ENCODE measurements around the gene CFAP43.
A peak's percentile ranks its signal among the peaks of the same experiment; 100 is the strongest.

The CFAP43 gene

GRCh38 chr10:104130041-104130440 is 102.1 kb downstream of the CFAP43 start:
- DNase-seq, result no peak

- no peak for DNase-seq
Observed at GRCh38 chr10:104128214-104128613, 104.0 kb downstream of the CFAP43 start.

GRCh38 chr10:104127411-104127810 is 104.8 kb downstream of the CFAP43 start:
- DNase-seq, result peak; percentile 16

- DNase-seq, result peak; percentile 26
Observed at GRCh38 chr10:104123397-104123796, 108.8 kb downstream of the CFAP43 start.

- no peak for DNase-seq
Observed at GRCh38 chr10:104122225-104123107, 109.7 kb downstream of the CFAP43 start.

- DNase-seq, result peak; percentile 99
Observed at GRCh38 chr10:104121485-104122224, 110.5 kb downstream of the CFAP43 start, which contains the start of gene SFR1. Gene SFR1 (plus strand): TSS chr10:104122171. CDS start chr10:104122184, 13 bp downstream.

GRCh38 chr10:104120903-104121484 is 111.2 kb downstream of the CFAP43 start:
- peak; percentile 96 for DNase-seq

- DNase-seq, result no peak
Observed at GRCh38 chr10:104120512-104120902, 111.7 kb downstream of the CFAP43 start.

GRCh38 chr10:104119996-104120395 is 112.2 kb downstream of the CFAP43 start:
- DNase-seq, result no peak

GRCh38 chr10:104117839-104118323 is 114.3 kb downstream of the CFAP43 start:
- DNase-seq, result no peak

GRCh38 chr10:104113376-104113956 is 118.7 kb downstream of the CFAP43 start:
- DNase-seq, result no peak

- DNase-seq, result no peak
Observed at GRCh38 chr10:104109908-104110662, 122.1 kb downstream of the CFAP43 start.

- no peak for DNase-seq
Observed at GRCh38 chr10:104104926-104105325, 127.2 kb downstream of the CFAP43 start.

- no peak for DNase-seq
Observed at GRCh38 chr10:104104418-104104817, 127.7 kb downstream of the CFAP43 start.

GRCh38 chr10:104103956-104104355 is 128.2 kb downstream of the CFAP43 start:
- no peak for DNase-seq

GRCh38 chr10:104101902-104102301 is 130.3 kb downstream of the CFAP43 start:
- no peak for DNase-seq

GRCh38 chr10:104100795-104101194 is 131.4 kb downstream of the CFAP43 start:
- no peak for DNase-seq

GRCh38 chr10:104099941-104100340 is 132.2 kb downstream of the CFAP43 start:
- no peak for DNase-seq

- DNase-seq, result no peak
Observed at GRCh38 chr10:104099269-104099668, 132.9 kb downstream of the CFAP43 start.

- no peak for DNase-seq
Observed at GRCh38 chr10:104098358-104098925, 133.7 kb downstream of the CFAP43 start.

- DNase-seq, result no peak
Observed at GRCh38 chr10:104096692-104097091, 135.5 kb downstream of the CFAP43 start.

GRCh38 chr10:104092749-104093148 is 139.4 kb downstream of the CFAP43 start:
- DNase-seq, result no peak

All from CD4-positive, alpha-beta T cell treated with Interleukin-10 for 1 hour (primary cell).